NB4 (cell line): ENCODE data around the gene GRIK3.

Experiments
- DNase-seq: peaks from one replicate; pipeline ENCODE4 v3.0.0; 2010; ENCODE audit warnings: low read depth
- H3K4me3 ChIP-seq: one replicate; pipeline ENCODE4 v1.5.1; 2011; ENCODE audit warnings: mild to moderate bottlenecking, low read depth, low read length, moderate library complexity
- CTCF ChIP-seq: IDR thresholded peaks from one replicate; pipeline ENCODE4 v1.5.1; 2012; ENCODE audit warnings: low read depth, low read length
- MAX ChIP-seq: IDR thresholded peaks from 2 replicates; pipeline ENCODE4 v1.6.1; 2011; ENCODE audit warnings: low read depth, low read length
- MYC ChIP-seq: IDR thresholded peaks from 2 replicates; pipeline ENCODE4 v1.6.1; 2011; ENCODE audit warnings: low read depth, low read length
- POLR2A ChIP-seq: IDR thresholded peaks from 2 replicates; pipeline ENCODE4 v1.6.1; 2011; ENCODE audit warnings: mild to moderate bottlenecking; ENCODE audit not compliant: insufficient read length; ENCODE audit errors: extremely low read depth

GRIK3 gene

GRCh38 chr1:36847186-36847585 is 187.1 kb downstream of the GRIK3 start:
- H3K4me3 ChIP-seq, result no peak overlapping the region
- no peak for TF ChIP-seq CTCF
- no peak for TF ChIP-seq MAX
- no peak for TF ChIP-seq POLR2A
- no peak for TF ChIP-seq MYC
- DNase-seq, result no peak

GRCh38 chr1:36846357-36846756 is 188.0 kb downstream of the GRIK3 start:
- H3K4me3 ChIP-seq, result no peak overlapping the region
- DNase-seq, result no peak
- TF ChIP-seq MAX, result no peak
- TF ChIP-seq MYC, result no peak
- no peak for TF ChIP-seq POLR2A
- TF ChIP-seq CTCF, result no peak

GRCh38 chr1:36845802-36846201 is 188.5 kb downstream of the GRIK3 start:
- no peak overlapping the region for H3K4me3 ChIP-seq
- no peak for DNase-seq
- TF ChIP-seq MAX (no peak), POLR2A (no peak), CTCF (no peak), MYC (no peak)

- TF ChIP-seq POLR2A (no peak), MAX (no peak), MYC (no peak)
- DNase-seq, result no peak
- H3K4me3 ChIP-seq, result no peak overlapping the region
Measured at GRCh38 chr1:36844917-36845316, 189.4 kb downstream of the GRIK3 start.

GRCh38 chr1:36843906-36844610 is 190.3 kb downstream of the GRIK3 start:
- H3K4me3 ChIP-seq, result no peak overlapping the region
- DNase-seq, result no peak
- TF ChIP-seq MYC, result no peak
- TF ChIP-seq CTCF, result no peak
- no peak for TF ChIP-seq MAX
- TF ChIP-seq POLR2A, result no peak

- no peak for DNase-seq
- TF ChIP-seq POLR2A (no peak), MYC (no peak), CTCF (no peak), MAX (no peak)
- no peak overlapping the region for H3K4me3 ChIP-seq
Measured at GRCh38 chr1:36843027-36843426, 191.3 kb downstream of the GRIK3 start.
